Keratinocyte (primary cell): ENCODE measurements around the gene TELO2.

Experiments
- CTCF ChIP-seq, 3 experiments: IDR thresholded peaks in 1 of 3; conservative IDR thresholded peaks in 1 of 3; optimal IDR thresholded peaks in 1 of 3; 2 replicates in 2 of 3; 3 replicates in 1 of 3; pipeline versions ENCODE3 to v1.5.1; 2011; ENCODE audit warnings: low read length in 3 of 3, mild to moderate bottlenecking in 3 of 3, moderate library complexity in 2 of 3, control low read depth in 1 of 3, inconsistent platforms in 1 of 3; ENCODE audit not compliant: insufficient read depth in 2 of 3; ENCODE audit errors: extremely low read depth in 1 of 3
- EZH2 ChIP-seq: IDR thresholded peaks from one replicate; pipeline ENCODE4 v1.6.1; 2012; ENCODE audit warnings: inconsistent platforms, mild to moderate bottlenecking, low read length, moderate library complexity

- TF ChIP-seq CTCF (optimal IDR thresholded peaks at IDR 0.05 in 1 of 3, IDR thresholded peaks at IDR 0.05 in 1 of 3, conservative IDR thresholded peaks at IDR 0.05 in 1 of 3; ENCODE audit: extremely low read depth in 1 of 3, insufficient read depth in 2 of 3, low read length in 3 of 3) (no peak), EZH2 (no peak)
Measured at GRCh38 chr16:1510272-1510671, 17.1 kb downstream of the TELO2 start.
